Measurements from ENCODE around the gene ANKLE2. TPM values are rescaled to one million over a fixed set of nuclear protein-coding genes. Genes with fewer than 3 reads are reported as not detected.
A peak's percentile ranks its signal among the peaks of the same experiment; 100 is the strongest.

The ANKLE2 gene
- total and polyA plus RNA-seq, 2 of the 13 experiments (the other 11 are each of a cell fraction or from before 2014, with no cell fraction given) = 35.3 to 37.1 TPM

GRCh38 chr12:132687211-132688164, 74.1 kb downstream of the ANKLE2 start, which contains the start of the genes POLE and PXMP2 (continued):
- TF ChIP-seq CBFB (CRISPR knock-in tag; IDR thresholded peaks at IDR 0.05) (no peak; the same call in none of the 2 replicates), TAF15 (IDR thresholded peaks at IDR 0.05; ENCODE audit: low read depth, low read length, poor library complexity, severe bottlenecking) (peak; percentile 25), MXD4 (CRISPR knock-in tag; IDR thresholded peaks at IDR 0.05) (peak; percentile 70; the same call in 1 of the 2 replicates), NR0B2 (CRISPR knock-in tag; IDR thresholded peaks at IDR 0.05) (0 out of 2 replicates have a peak, but pooled peaks have one; percentile 12), ZNF670 (CRISPR knock-in tag; IDR thresholded peaks at IDR 0.05; ENCODE audit: borderline replicate concordance) (peak; percentile 20; the same call in 1 of the 2 replicates), ZNF570 (CRISPR knock-in tag; IDR thresholded peaks at IDR 0.05; ENCODE audit: borderline replicate concordance) (no peak), ZBTB43 (CRISPR knock-in tag; conservative IDR thresholded peaks at IDR 0.05) (0 out of 2 replicates have a peak, but pooled peaks have one; percentile 29), ZMAT3 (CRISPR knock-in tag; conservative IDR thresholded peaks at IDR 0.05) (0 out of 2 replicates have a peak, but pooled peaks have one; percentile 59), JDP2 (CRISPR knock-in tag; IDR thresholded peaks at IDR 0.05; ENCODE audit: borderline replicate concordance) (0 out of 2 replicates have a peak, but pooled peaks have one; percentile 16), PAX8 (CRISPR knock-in tag; IDR thresholded peaks at IDR 0.05; ENCODE audit: borderline replicate concordance) (peak; percentile 92; the same call in 1 of the 2 replicates), E2F5 (CRISPR knock-in tag; conservative IDR thresholded peaks at IDR 0.05) (peak; percentile 98), ZNF724P (CRISPR knock-in tag; IDR thresholded peaks at IDR 0.05; ENCODE audit: borderline replicate concordance) (peak; percentile 69; the same call in 1 of the 2 replicates), RBFOX2 (IDR thresholded peaks at IDR 0.05; ENCODE audit: low read depth, low read length) (peak; percentile 77), MYPOP (CRISPR knock-in tag; IDR thresholded peaks at IDR 0.05) (0 out of 2 replicates have a peak, but pooled peaks have one; percentile 47), STAT5B (CRISPR knock-in tag; IDR thresholded peaks at IDR 0.05) (0 out of 2 replicates have a peak, but pooled peaks have one; percentile 22), ZNF574 (CRISPR knock-in tag; IDR thresholded peaks at IDR 0.05) (peak; percentile 64), ELF3 (CRISPR knock-in tag; IDR thresholded peaks at IDR 0.05) (peak; percentile 75; the same call in 1 of the 2 replicates), ZNF350 (CRISPR knock-in tag; IDR thresholded peaks at IDR 0.05; ENCODE audit: borderline replicate concordance, low read depth) (no peak), ZNF629 (CRISPR knock-in tag; conservative IDR thresholded peaks at IDR 0.05) (no peak), ATF7-NPFF (CRISPR knock-in tag; IDR thresholded peaks at IDR 0.05; ENCODE audit: low read depth) (peak; percentile 68; the same call in 1 of the 2 replicates), ERF (CRISPR knock-in tag; IDR thresholded peaks at IDR 0.05) (peak; percentile 76; the same call in 1 of the 2 replicates)
